ENCODE measurements around the gene THEM4.
"Not testable (repeated sequence)": the region's sequence is repeated elsewhere in the genome, so short reads cannot be mapped to it uniquely, and the experiment has no call there.

Gene THEM4

DNA sequence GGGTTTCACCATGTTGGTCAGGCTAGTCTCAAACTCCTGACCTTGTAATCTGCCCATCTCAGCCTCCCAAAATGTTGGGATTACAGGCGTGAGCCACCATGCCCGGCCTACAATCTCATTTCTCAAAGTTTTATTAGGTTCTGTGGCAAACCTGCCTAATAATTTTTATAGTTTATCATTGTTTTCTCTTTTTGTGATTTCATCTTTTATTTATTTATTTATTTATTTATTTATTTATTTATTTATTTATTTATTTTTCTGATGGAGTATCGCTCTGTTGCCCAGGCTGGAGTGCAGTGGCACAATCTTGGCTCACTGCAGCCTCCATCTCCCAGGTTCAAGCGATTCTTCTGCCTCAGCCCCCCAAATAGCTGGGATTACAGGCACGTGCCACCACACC is 24.4 kb downstream of the THEM4 start:
- H2BK120ac ChIP-seq (ENCODE audit: insufficient read depth, low read length, poor library complexity); H3K4me1 ChIP-seq (ENCODE audit: control insufficient read depth in 1 of 2, insufficient read depth in 2 of 2, low read length in 2 of 2); H4K91ac ChIP-seq (ENCODE audit: low read depth, low read length); H3K9ac ChIP-seq (ENCODE audit: low read length); H3K27ac ChIP-seq (ENCODE audit: low read depth, low read length); H3K9me3 ChIP-seq (ENCODE audit: insufficient read depth, low read depth, low read length); H3K4me2 ChIP-seq (ENCODE audit: low read length); DNase-seq; H3K18ac ChIP-seq (ENCODE audit: low read length); H4K12ac ChIP-seq (ENCODE audit: low read depth, low read length); H3K4me3 ChIP-seq (ENCODE audit: low read depth, low read length); H3K36me3 ChIP-seq (ENCODE audit: control insufficient read depth in 1 of 2, insufficient read depth in 2 of 2, low read length in 2 of 2); H3K79me1 ChIP-seq (ENCODE audit: low read length); H2BK5ac ChIP-seq (ENCODE audit: low read depth, low read length, poor library complexity); H3K23ac ChIP-seq (ENCODE audit: low read length); H3K14ac ChIP-seq (ENCODE audit: low read length); H4K8ac ChIP-seq (ENCODE audit: low read depth, low read length); H2AFZ ChIP-seq (ENCODE audit: insufficient read depth, low read length, poor library complexity); H3K27me3 ChIP-seq (ENCODE audit: insufficient read depth, low read length); H2BK12ac ChIP-seq (ENCODE audit: low read length); H3K79me2 ChIP-seq (ENCODE audit: control insufficient read depth, insufficient read depth, low read length, poor library complexity); H3K4ac ChIP-seq (ENCODE audit: low read depth, low read length); H2AK5ac ChIP-seq (ENCODE audit: low read length): not testable (repeated sequence)
- no CpG with 5 or more reads among the region's 5 CpGs for WGBS (ENCODE audit: extremely low coverage, insufficient coverage, insufficient read length)

DNA sequence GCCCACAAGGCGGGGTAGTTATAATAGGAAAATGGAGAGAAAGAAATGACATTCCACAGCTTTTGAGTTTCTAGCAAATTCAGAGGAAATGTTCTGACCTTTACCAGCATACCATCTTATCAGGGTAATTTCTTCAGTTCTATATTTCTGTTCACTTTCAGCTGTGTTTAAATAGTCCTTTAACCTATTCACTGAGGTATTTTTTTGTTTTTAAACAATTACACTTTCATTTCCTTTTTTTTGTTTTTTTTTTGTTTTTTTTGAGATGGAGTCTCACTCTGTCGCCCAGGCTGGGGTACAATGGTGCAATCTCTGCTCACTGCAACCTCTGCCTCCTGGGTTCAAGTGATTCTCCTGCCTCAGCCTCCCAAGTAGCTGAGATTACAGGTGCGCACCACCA is 24.9 kb downstream of the THEM4 start:
- not testable (repeated sequence) for H4K8ac ChIP-seq (ENCODE audit: low read depth, low read length); H3K79me2 ChIP-seq (ENCODE audit: control insufficient read depth, insufficient read depth, low read length, poor library complexity); H3K79me1 ChIP-seq (ENCODE audit: low read length); H3K14ac ChIP-seq (ENCODE audit: low read length); H2BK120ac ChIP-seq (ENCODE audit: insufficient read depth, low read length, poor library complexity); H3K18ac ChIP-seq (ENCODE audit: low read length); H4K12ac ChIP-seq (ENCODE audit: low read depth, low read length); H3K36me3 ChIP-seq (ENCODE audit: control insufficient read depth in 1 of 2, insufficient read depth in 2 of 2, low read length in 2 of 2); H3K4me2 ChIP-seq (ENCODE audit: low read length); H3K4me3 ChIP-seq (ENCODE audit: low read depth, low read length); DNase-seq; H3K4ac ChIP-seq (ENCODE audit: low read depth, low read length); H3K27ac ChIP-seq (ENCODE audit: low read depth, low read length); H3K23ac ChIP-seq (ENCODE audit: low read length); H2AFZ ChIP-seq (ENCODE audit: insufficient read depth, low read length, poor library complexity); H2BK12ac ChIP-seq (ENCODE audit: low read length); H2BK5ac ChIP-seq (ENCODE audit: low read depth, low read length, poor library complexity); H2AK5ac ChIP-seq (ENCODE audit: low read length); H3K4me1 ChIP-seq (ENCODE audit: control insufficient read depth in 1 of 2, insufficient read depth in 2 of 2, low read length in 2 of 2); H4K91ac ChIP-seq (ENCODE audit: low read depth, low read length); H3K9ac ChIP-seq (ENCODE audit: low read length); H3K27me3 ChIP-seq (ENCODE audit: insufficient read depth, low read length); H3K9me3 ChIP-seq (ENCODE audit: insufficient read depth, low read depth, low read length)
- WGBS (ENCODE audit: extremely low coverage, insufficient coverage, insufficient read length), result no CpG with 5 or more reads among the region's 3 CpGs

GRCh38 chr1:151883898-151884297 is 25.4 kb downstream of the THEM4 start:
- not testable (repeated sequence) for H4K12ac ChIP-seq (ENCODE audit: low read depth, low read length); H3K23ac ChIP-seq (ENCODE audit: low read length); H3K27ac ChIP-seq (ENCODE audit: low read depth, low read length); H2BK12ac ChIP-seq (ENCODE audit: low read length); H3K79me2 ChIP-seq (ENCODE audit: control insufficient read depth, insufficient read depth, low read length, poor library complexity); H3K18ac ChIP-seq (ENCODE audit: low read length); H2AK5ac ChIP-seq (ENCODE audit: low read length); H3K79me1 ChIP-seq (ENCODE audit: low read length); H3K4me2 ChIP-seq (ENCODE audit: low read length); H3K4me1 ChIP-seq (ENCODE audit: control insufficient read depth in 1 of 2, insufficient read depth in 2 of 2, low read length in 2 of 2); H3K27me3 ChIP-seq (ENCODE audit: insufficient read depth, low read length); H3K36me3 ChIP-seq (ENCODE audit: control insufficient read depth in 1 of 2, insufficient read depth in 2 of 2, low read length in 2 of 2); H3K14ac ChIP-seq (ENCODE audit: low read length); H2BK5ac ChIP-seq (ENCODE audit: low read depth, low read length, poor library complexity); H4K91ac ChIP-seq (ENCODE audit: low read depth, low read length); H3K4me3 ChIP-seq (ENCODE audit: low read depth, low read length); H4K8ac ChIP-seq (ENCODE audit: low read depth, low read length); DNase-seq; H3K9me3 ChIP-seq (ENCODE audit: insufficient read depth, low read depth, low read length); H2BK120ac ChIP-seq (ENCODE audit: insufficient read depth, low read length, poor library complexity); H3K4ac ChIP-seq (ENCODE audit: low read depth, low read length); H2AFZ ChIP-seq (ENCODE audit: insufficient read depth, low read length, poor library complexity); H3K9ac ChIP-seq (ENCODE audit: low read length)
- no CpG with 5 or more reads among the region's 4 CpGs for WGBS (ENCODE audit: extremely low coverage, insufficient coverage, insufficient read length)

DNA sequence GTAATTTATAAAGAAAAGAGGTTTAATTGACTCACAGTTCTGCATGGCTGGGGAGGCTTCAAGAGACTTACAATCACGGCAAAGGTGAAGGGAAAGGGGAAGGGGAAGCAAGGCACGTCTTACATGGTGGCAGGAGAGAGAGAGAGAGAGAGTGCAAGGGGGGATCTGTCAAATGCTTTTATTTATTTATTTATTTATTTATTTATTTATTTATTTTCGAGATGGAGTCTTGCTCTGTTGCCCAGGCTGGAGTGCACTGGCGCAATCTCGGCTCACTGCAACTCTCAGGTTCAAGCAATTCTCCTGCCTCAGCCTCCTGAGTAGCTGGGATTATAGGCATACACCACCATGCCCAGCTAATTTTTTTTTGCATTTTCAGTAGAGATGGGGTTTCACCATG is 26.4 kb downstream of the THEM4 start:
- not testable (repeated sequence) for H2BK120ac ChIP-seq (ENCODE audit: insufficient read depth, low read length, poor library complexity); H4K12ac ChIP-seq (ENCODE audit: low read depth, low read length); H3K79me2 ChIP-seq (ENCODE audit: control insufficient read depth, insufficient read depth, low read length, poor library complexity); H3K79me1 ChIP-seq (ENCODE audit: low read length); H3K9me3 ChIP-seq (ENCODE audit: insufficient read depth, low read depth, low read length); H3K4me2 ChIP-seq (ENCODE audit: low read length); DNase-seq; H4K8ac ChIP-seq (ENCODE audit: low read depth, low read length); H3K4me1 ChIP-seq (ENCODE audit: control insufficient read depth in 1 of 2, insufficient read depth in 2 of 2, low read length in 2 of 2); H2AFZ ChIP-seq (ENCODE audit: insufficient read depth, low read length, poor library complexity); H3K36me3 ChIP-seq (ENCODE audit: control insufficient read depth in 1 of 2, insufficient read depth in 2 of 2, low read length in 2 of 2); H3K23ac ChIP-seq (ENCODE audit: low read length); H2BK12ac ChIP-seq (ENCODE audit: low read length); H2BK5ac ChIP-seq (ENCODE audit: low read depth, low read length, poor library complexity); H3K9ac ChIP-seq (ENCODE audit: low read length); H3K4me3 ChIP-seq (ENCODE audit: low read depth, low read length); H3K14ac ChIP-seq (ENCODE audit: low read length); H3K18ac ChIP-seq (ENCODE audit: low read length); H2AK5ac ChIP-seq (ENCODE audit: low read length); H4K91ac ChIP-seq (ENCODE audit: low read depth, low read length); H3K27me3 ChIP-seq (ENCODE audit: insufficient read depth, low read length); H3K4ac ChIP-seq (ENCODE audit: low read depth, low read length); H3K27ac ChIP-seq (ENCODE audit: low read depth, low read length)
- WGBS (ENCODE audit: extremely low coverage, insufficient coverage, insufficient read length), result no CpG with 5 or more reads among the region's 5 CpGs

Measured in trophoblast cell (in vitro differentiated cells and primary cell).